Measurements from ENCODE around the gene ZC2HC1C. TPM values are rescaled to one million over a fixed set of nuclear protein-coding genes. Genes with fewer than 3 reads are reported as not detected.
A peak's percentile ranks its signal among the peaks of the same experiment; 100 is the strongest.

ZC2HC1C gene
- total RNA-seq, 1 experiment from 2014 or later: 1.4 TPM

- Histone ChIP-seq H3K23me2 (ENCODE audit: insufficient read length, low read depth, low read length, poor library complexity, severe bottlenecking) (peaks cover 11% of the 10 kb centered on the region), H3K23ac (ENCODE audit: insufficient read length, low read depth, low read length) (no peak overlapping the region), H3T11ph (ENCODE audit: low read length) (no peak overlapping the region), H3K4me2 (ENCODE audit: insufficient read depth, insufficient read length, low read length) (peak overlapping the region; percentile 72), H2BK12ac (ENCODE audit: insufficient read length, low read depth, low read length) (no peak overlapping the region), H3K4me1 (ENCODE audit: insufficient read depth, low read length) (no peaks in the 10 kb centered on the region), H4K91ac (ENCODE audit: insufficient read length, low read depth, low read length) (no peak overlapping the region), H3K79me1 (ENCODE audit: insufficient read depth, low read depth, low read length, poor library complexity, severe bottlenecking) (no peaks in the 10 kb centered on the region), H3K27ac (ENCODE audit: insufficient read length, low read depth, low read length) (no peak overlapping the region), H2BK20ac (ENCODE audit: low read depth, low read length, poor library complexity, severe bottlenecking) (no peak overlapping the region), H2AFZ (ENCODE audit: low read length) (no peak overlapping the region), H3K79me2 (ENCODE audit: insufficient read depth, low read length) (peaks cover 1% of the 10 kb centered on the region; the same call in 1 of the 2 replicates), H3K9me3 (ENCODE audit: control insufficient read depth, low read depth, low read length) (no peaks in the 10 kb centered on the region), H3K14ac (ENCODE audit: insufficient read depth, low read length) (no peak overlapping the region), H3K18ac (ENCODE audit: insufficient read length, low read depth, low read length) (no peak overlapping the region), H2BK5ac (ENCODE audit: insufficient read length, low read length) (no peak overlapping the region), H3K9ac (ENCODE audit: extremely low read depth, insufficient read length, low read length) (no peak overlapping the region), H3K4ac (ENCODE audit: low read depth, low read length) (no peak overlapping the region), H4K5ac (ENCODE audit: insufficient read length, low read depth, low read length) (no peak overlapping the region), H3K56ac (ENCODE audit: insufficient read length, low read depth, low read length) (no peak overlapping the region), H4K8ac (replicated peaks; ENCODE audit: insufficient read length, low read depth, low read length) (no peak overlapping the region), H2BK120ac (ENCODE audit: low read depth, low read length, poor library complexity, severe bottlenecking) (no peak overlapping the region), H4K20me1 (ENCODE audit: control insufficient read depth, insufficient read depth, insufficient read length) (no peaks in the 10 kb centered on the region), H2BK15ac (ENCODE audit: low read depth, low read length) (no peak overlapping the region), H3K27me3 (ENCODE audit: insufficient read depth, low read length) (no peaks in the 10 kb centered on the region), H2AK5ac (ENCODE audit: insufficient read length, low read length) (no peak overlapping the region)
- no peak for DNase-seq
- Mint-ChIP-seq H3K36me3 (ENCODE audit: insufficient read depth in 1 of 3, low read depth in 3 of 3) (peaks cover 15 to 23% (median 23%) of the 10 kb centered on the region in 3 experiments), H3K9me3 (peaks cover 9 to 10% of the 10 kb centered on the region in 2 experiments), H3K4me3 (peak overlapping the region; percentile 97 to 98), H3K4me1 (peaks cover 11% of the 10 kb centered on the region in 2 experiments; a peak in 3 of 4 replicates), H3K27ac (peak overlapping the region in 1 of 3 experiments; percentile 97; a peak in 2 of 7 replicates), H3K27me3 (ENCODE audit: low read depth) (no peaks in the 10 kb centered on the region; the same call in 1 of the 2 replicates)
- no peak for TF ChIP-seq CTCF (conservative IDR thresholded peaks at IDR 0.05)
- WGBS (ENCODE audit: extremely low coverage, insufficient read length, low lambda C conversion rate): no CpG with 5 or more reads among the region's 8 CpGs
Measured at GRCh38 chr14:75064205-75064567, 5.3 kb upstream of the ZC2HC1C start.
